Natural killer cell (primary cell): ENCODE results near the gene MIOX. TPM values are rescaled to one million over a fixed set of nuclear protein-coding genes. Genes with fewer than 3 reads are reported as not detected.

ENCODE experiments used
- ATAC-seq, 3 donors: fragments of 150-1000 bp in 2 of 3; fragments of 200-7000 bp in 1 of 3; cut with Tn5 transposase; 1 replicate in 1 of 3; 2 replicates in 2 of 3; pipeline ENCODE4 v1.10.0; 2021; ENCODE audit warnings: mild to moderate bottlenecking in 2 of 3, moderate library complexity in 2 of 3
- DNase-seq, 2 donors: peaks; one replicate each; pipeline versions ENCODE4 v3.0.0 to v3.0.0-alpha.2; 2013 to 2021; ENCODE audit warnings: mixed read lengths in 1 of 2
- H3K27ac ChIP-seq: one replicate; pipeline ENCODE4 v1.5.1; 2013; ENCODE audit warnings: mild to moderate bottlenecking, low read length
- H3K27me3 ChIP-seq: one replicate; pipeline ENCODE4 v1.6.1; 2013; ENCODE audit warnings: low read length; ENCODE audit not compliant: control insufficient read depth, insufficient read depth
- H3K36me3 ChIP-seq: one replicate; pipeline ENCODE4 v1.6.1; 2013; ENCODE audit warnings: low read length; ENCODE audit not compliant: control insufficient read depth, insufficient read depth
- H3K4me1 ChIP-seq: one replicate; pipeline ENCODE4 v1.6.1; 2013; ENCODE audit warnings: low read length; ENCODE audit not compliant: control insufficient read depth, insufficient read depth
- H3K4me3 ChIP-seq: one replicate; pipeline ENCODE4 v1.5.1; 2013; ENCODE audit warnings: low read length
- H3K9me3 ChIP-seq: one replicate; pipeline ENCODE4 v1.6.1; 2013; ENCODE audit warnings: low read length; ENCODE audit not compliant: control insufficient read depth, insufficient read depth
- H3K27ac Mint-ChIP-seq, 2 donors: one replicate each; pipeline ENCODE4 v1.8.0; 2022; ENCODE audit warnings: mild to moderate bottlenecking in 2 of 2, mixed read lengths in 2 of 2, moderate library complexity in 1 of 2
- H3K27me3 Mint-ChIP-seq, 2 donors: one replicate each; pipeline ENCODE4 v1.8.0; 2022; ENCODE audit warnings: low read depth in 2 of 2, mixed read lengths in 2 of 2
- H3K36me3 Mint-ChIP-seq: one replicate; pipeline ENCODE4 v1.8.0; 2022; ENCODE audit warnings: mixed read lengths
- H3K4me1 Mint-ChIP-seq, 2 donors: one replicate each; pipeline ENCODE4 v1.8.0; 2022; ENCODE audit warnings: mixed read lengths in 2 of 2
- H3K4me3 Mint-ChIP-seq: one replicate; pipeline ENCODE4 v1.8.0; 2022; ENCODE audit warnings: mild to moderate bottlenecking, moderate library complexity, mixed read lengths
- H3K9me3 Mint-ChIP-seq, 2 donors: one replicate each; pipeline ENCODE4 v1.8.0; 2022; ENCODE audit warnings: mixed read lengths in 2 of 2
- CTCF ChIP-seq: fragments of 200-600 bp; IDR thresholded peaks from one replicate; pipeline ENCODE4 v1.8.0; 2022; ENCODE audit warnings: antibody characterized with exemption
- WGBS: methylation state at CpG from one replicate; pipeline ENCODE4 v1.1.7; 2013; ENCODE audit warnings: missing lambda C conversion rate; ENCODE audit not compliant: insufficient coverage; 5-methylcytosine and 5-hydroxymethylcytosine counted together
- intact Hi-C: fragments of 100-400 bp; cut with micrococcal nuclease; formaldehyde crosslinking; loops from one replicate; pipeline ENCODE4 v1.14.2; 2022
- total RNA-seq, 4 donors: library from RNA; stranded (reverse); fragments of 120-200 nt in 1 of 4; gene quantifications; one replicate each; pipeline versions ENCODE4 v1.2.3 to v1.2.4, GENCODE V29; 2013 to 2022

Gene MIOX
- total RNA-seq, 3 donors from 2014 or later (not counting 1 experiment from before 2014, with no cell fraction given): 0.23 TPM; not detected in 2

DNA sequence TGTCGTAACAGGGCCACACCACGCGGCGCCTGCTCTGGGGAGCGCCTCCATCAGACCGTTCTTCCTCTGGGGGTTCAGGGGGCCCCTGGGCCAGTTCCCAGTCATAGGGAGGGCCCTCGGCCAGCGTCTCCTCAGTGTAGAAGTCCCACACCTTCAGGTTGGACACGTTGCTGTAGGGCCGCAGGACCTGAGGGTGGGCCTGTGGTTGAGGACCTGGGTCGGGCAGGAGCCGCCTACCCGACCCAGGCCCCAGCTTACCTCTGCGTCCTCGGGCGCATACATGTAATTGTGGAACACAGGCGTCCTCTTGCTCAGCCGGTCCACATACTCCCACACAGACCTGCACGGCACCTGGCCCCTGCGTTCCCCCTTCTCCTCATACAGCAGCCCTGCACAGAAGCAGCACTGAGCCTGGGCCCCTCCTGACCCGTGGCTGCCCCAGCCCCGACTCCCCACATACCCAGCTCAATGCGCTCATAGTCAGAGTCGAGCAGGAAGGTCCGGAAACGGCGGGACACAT, 32.0 kb upstream of the MIOX start:
- no peaks in the 10 kb centered on the region for H3K9me3 Mint-ChIP-seq
- H3K36me3 Mint-ChIP-seq: peaks cover 13% of the 10 kb centered on the region

GRCh38 chr22:50455201-50455600, 31.5 kb upstream of the MIOX start:
- intact Hi-C loops: no loop called here
- Histone ChIP-seq H3K27ac (no peak overlapping the region), H3K36me3 (peaks cover 65% of the 10 kb centered on the region), H3K4me1 (no peaks in the 10 kb centered on the region), H3K4me3 (no peak overlapping the region), H3K9me3 (no peaks in the 10 kb centered on the region), H3K27me3 (no peaks in the 10 kb centered on the region)
- Mint-ChIP-seq H3K27ac (no peak overlapping the region), H3K36me3 (peaks cover 10% of the 10 kb centered on the region), H3K27me3 (no peaks in the 10 kb centered on the region), H3K4me1 (peaks cover 8 to 13% of the 10 kb centered on the region in 2 donors), H3K4me3 (no peak overlapping the region), H3K9me3 (no peaks in the 10 kb centered on the region)
- WGBS: 96% methylated on average over 18 of the region's 18 CpGs
- no peak for DNase-seq
- no peak for ATAC-seq
- no peak for TF ChIP-seq CTCF

More for the DNA sequence above, 32.0 kb upstream of the MIOX start:
- H3K27me3 Mint-ChIP-seq: no peaks in the 10 kb centered on the region
- peak overlapping the region in 1 of 2 donors; percentile 23 for H3K27ac Mint-ChIP-seq
- TF ChIP-seq CTCF: no peak
- Histone ChIP-seq H3K27ac (no peak overlapping the region), H3K4me1 (peaks cover 5% of the 10 kb centered on the region), H3K36me3 (peaks cover 60% of the 10 kb centered on the region), H3K4me3 (no peak overlapping the region), H3K9me3 (no peaks in the 10 kb centered on the region), H3K27me3 (no peaks in the 10 kb centered on the region)
- no peak for ATAC-seq
- no peak for DNase-seq
- intact Hi-C loops: no loop called here
- H3K4me1 Mint-ChIP-seq: peaks cover 11 to 17% of the 10 kb centered on the region in 2 donors
- WGBS: 96% methylated on average over 27 of the region's 27 CpGs
- no peak overlapping the region for H3K4me3 Mint-ChIP-seq

DNA sequence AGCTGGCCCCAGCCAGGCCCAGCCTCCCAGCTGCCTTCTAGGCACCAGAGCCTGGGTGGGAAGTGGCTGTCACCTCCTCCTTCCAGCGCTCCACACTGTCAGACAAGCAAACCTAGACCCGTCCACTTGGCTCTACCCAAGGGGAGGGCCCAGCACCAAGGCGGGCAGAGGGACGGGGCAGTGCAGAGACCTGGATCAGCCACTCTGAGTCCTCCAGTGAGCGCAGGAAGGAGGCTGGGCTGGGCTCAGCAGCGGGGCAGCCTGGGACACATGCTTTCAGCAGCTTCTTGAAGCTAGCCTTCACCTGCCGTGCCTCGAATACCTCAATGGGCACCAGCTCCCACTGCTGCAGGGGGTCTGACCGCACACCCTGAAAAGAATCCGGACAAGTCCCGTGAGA, 30.6 kb upstream of the MIOX start:
- H3K36me3 Mint-ChIP-seq: peaks cover 8% of the 10 kb centered on the region
- peaks cover 7 to 13% of the 10 kb centered on the region in 2 donors for H3K4me1 Mint-ChIP-seq
- Histone ChIP-seq H3K27ac (no peak overlapping the region), H3K4me1 (no peaks in the 10 kb centered on the region), H3K36me3 (peaks cover 72% of the 10 kb centered on the region), H3K4me3 (no peak overlapping the region), H3K27me3 (no peaks in the 10 kb centered on the region), H3K9me3 (no peaks in the 10 kb centered on the region)
- ATAC-seq (no peak), DNase-seq (no peak)
- H3K4me3 Mint-ChIP-seq: no peak overlapping the region
- no peaks in the 10 kb centered on the region for H3K9me3 Mint-ChIP-seq
- 92% methylated on average over 9 of the region's 11 CpGs for WGBS
- no peak overlapping the region for H3K27ac Mint-ChIP-seq
- TF ChIP-seq CTCF: no peak
- intact Hi-C loops: no loop called here
- no peaks in the 10 kb centered on the region for H3K27me3 Mint-ChIP-seq
